MM.1S (cell line): Measurements from ENCODE around the gene MINDY4.

Experiments used
- CTCF ChIP-seq: fragments of 300-600 bp; sonication (generic); IDR thresholded peaks from 2 replicates; pipeline ENCODE4 v1.5.1; 2016; ENCODE audit warnings: antibody characterized with exemption, low read length, mixed read lengths
- EZH2phosphoT487 ChIP-seq: fragments of 300-600 bp; sonication (generic); IDR thresholded peaks from 2 replicates; pipeline ENCODE4 v1.6.1; 2018; ENCODE audit warnings: antibody characterized with exemption, low read length

DNA sequence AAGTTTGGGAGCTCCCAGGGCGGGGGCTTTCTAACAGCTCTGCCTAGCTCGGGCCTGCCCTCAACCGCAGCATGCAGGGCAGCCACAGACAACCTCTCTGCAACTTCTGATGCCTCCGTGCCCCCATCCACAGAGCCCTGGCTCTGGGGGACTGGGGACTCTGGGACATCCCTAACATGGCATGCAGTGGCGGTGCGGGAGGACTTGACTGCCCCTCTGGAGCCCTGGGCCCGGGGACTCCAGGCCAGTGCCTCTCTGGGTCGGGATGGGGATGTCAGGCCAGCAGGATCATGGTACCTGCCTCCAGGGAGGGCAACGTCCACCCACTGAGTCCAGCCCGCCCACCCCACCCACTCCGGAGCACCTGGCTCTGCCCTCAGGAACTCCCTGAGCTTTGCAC is 139.9 kb downstream of the MINDY4 start:
- TF ChIP-seq CTCF: no peak
- TF ChIP-seq EZH2phosphoT487: no peak
